Fibroblast of upper back skin (primary cell): ENCODE results near the gene GNA12.
"Not testable (repeated sequence)": the region's sequence is repeated elsewhere in the genome, so short reads cannot be mapped to it uniquely, and the experiment has no call there.

ENCODE experiments used
- DNase-seq: peaks from one replicate; pipeline ENCODE4 v3.0.0-alpha.2; 2013

The GNA12 gene

DNA sequence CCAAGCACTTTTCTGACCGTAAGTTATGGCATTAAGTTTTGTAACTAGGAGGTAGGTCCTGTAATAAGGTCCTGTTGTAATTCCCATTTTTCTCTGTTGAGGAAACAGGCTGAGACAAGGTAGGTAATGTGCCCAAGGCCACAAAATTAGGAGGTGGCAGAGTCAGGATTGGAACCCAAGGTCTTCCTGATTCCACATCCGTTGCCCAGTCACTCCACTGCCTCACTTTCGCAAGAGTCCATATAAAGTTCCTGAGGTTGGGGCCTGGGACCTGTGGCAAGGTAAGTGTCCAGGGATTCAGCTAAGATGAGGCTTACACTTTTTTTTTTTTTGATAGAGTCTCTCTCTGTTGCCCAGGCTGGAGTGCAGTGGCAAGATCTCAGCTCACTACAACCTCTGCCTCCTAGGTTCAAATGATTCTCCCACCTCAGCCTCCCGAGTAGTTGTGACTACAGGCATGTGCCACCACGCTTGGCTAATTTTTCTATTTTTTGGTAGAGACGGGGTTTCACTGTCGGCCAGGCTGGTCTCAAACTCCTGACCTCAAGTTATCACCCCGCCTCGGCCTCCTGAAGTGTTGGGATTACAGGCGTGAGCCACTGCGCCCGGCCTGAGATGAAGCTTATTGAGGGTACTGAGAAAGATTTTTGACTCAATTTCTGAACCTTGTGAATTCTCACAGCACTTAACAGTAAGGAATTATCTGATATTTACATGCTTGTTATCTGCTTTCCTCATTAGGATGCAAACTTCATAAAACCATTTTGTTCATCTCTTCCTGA lies 20.3 kb upstream of the GNA12 start:
- no peak for DNase-seq

DNA sequence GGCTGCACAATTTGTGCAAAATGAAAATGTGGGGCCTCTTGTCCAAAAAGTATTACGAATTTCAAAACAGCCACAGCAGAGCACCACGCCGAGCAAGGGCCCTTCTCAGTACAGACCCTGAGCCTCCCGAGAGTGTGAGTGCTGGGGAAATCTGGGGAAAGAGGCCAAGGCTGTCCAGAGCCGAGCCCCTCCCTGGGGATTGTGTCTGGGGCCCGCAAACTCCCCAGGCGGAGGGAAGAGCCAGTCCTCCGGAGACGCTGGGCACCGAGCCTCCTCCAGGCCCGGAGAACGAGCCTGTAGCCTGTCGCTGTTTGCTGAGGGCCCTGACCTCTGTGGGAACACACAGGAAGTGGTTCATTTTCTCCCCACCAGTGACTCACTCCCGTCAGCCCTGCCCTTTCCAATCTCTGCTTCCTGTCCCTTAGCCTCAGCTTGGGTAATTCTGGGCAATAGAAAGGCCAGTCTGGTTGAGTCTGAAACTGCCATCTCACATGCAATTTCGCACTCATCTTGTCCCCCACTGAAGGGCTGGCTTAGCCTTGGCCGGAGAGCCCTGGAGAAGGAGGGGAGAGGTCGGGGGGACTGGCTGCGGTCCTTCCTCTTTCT lies 19.5 kb upstream of the GNA12 start:
- peak; percentile 95 for DNase-seq

DNA sequence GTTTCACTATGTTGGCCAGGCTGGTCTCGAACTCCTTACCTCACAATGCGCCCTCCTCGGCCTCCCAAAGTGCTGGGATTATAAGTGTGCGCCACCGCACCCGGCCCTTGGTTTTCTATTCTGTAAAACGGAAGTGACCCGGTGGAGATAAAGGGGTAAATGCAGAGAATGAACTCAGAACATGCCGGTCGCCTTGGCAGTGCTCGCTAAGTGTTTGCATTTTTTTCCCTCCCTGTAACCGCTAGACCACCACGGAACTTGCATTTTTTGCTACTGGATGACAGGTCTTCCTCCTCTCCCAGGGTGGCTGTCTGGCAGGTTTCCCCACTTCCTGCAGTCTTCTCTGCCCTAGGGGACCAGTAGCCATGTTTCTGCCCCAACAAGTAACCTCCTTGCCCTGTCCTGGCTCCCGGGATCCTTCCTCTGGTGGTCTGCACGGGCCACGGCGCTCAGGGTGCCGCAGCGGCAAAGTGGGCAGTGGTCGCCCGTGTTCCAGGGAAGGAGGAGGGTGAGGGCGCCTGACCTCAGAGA lies 18.8 kb upstream of the GNA12 start:
- peak; percentile 81 for DNase-seq

- no peak for DNase-seq
Observed at GRCh38 chr7:2861509-2861908, 17.4 kb upstream of the GNA12 start.

GRCh38 chr7:2860627-2861133 lies 16.6 kb upstream of the GNA12 start:
- DNase-seq, result no peak

DNA sequence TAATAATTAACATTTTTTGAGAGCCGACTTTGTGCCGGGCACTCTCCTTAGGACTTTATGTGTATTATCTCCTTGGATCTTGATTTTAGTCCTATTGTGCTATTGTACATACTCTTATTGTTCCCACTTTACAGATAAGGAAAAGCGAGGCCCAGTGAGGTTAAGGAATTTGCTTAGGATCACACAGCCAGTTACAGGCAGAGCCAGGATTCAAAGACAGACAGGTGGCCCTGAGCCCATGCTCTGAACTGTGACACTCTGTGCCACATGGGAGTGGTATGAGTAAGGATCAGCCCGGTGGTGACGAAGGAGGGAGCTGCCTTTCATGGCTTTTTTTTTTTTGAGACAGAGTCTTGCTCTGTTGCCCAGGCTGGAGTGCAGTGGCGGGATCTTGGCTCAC lies 15.8 kb upstream of the GNA12 start:
- no peak for DNase-seq

- DNase-seq, result no peak
Observed at GRCh38 chr7:2858621-2859020, 14.5 kb upstream of the GNA12 start.

- no peak for DNase-seq
Observed at GRCh38 chr7:2856388-2857169, 12.5 kb upstream of the GNA12 start.

- no peak for DNase-seq
Observed at GRCh38 chr7:2855386-2855785, 11.3 kb upstream of the GNA12 start.

DNA sequence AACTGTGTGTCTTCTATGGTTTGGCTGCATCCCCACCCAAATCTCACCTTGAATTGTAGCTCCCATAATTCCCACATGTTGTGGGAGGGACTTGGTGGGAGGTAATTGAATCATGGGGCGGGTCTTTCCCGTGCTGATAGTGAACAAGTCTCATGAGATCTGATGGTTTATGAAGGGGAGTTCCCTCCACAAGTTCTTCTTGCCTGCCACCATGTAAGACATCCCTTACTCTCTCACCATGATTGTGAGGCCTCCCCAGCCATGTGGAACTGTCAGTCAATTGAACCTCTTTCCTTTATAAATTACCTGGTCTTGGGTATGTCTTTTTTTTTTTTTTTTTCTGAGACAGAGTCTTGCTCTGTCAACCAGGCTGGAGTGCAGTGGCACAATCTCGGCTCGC lies 9.4 kb upstream of the GNA12 start:
- not testable (repeated sequence) for DNase-seq

- peak; percentile 16 for DNase-seq
Observed at GRCh38 chr7:2853147-2853546, 9.0 kb upstream of the GNA12 start.

- no peak for DNase-seq
Observed at GRCh38 chr7:2851497-2851896, 7.4 kb upstream of the GNA12 start.

GRCh38 chr7:2849941-2850766 lies 6.0 kb upstream of the GNA12 start:
- DNase-seq, result no peak

GRCh38 chr7:2845034-2845592 lies 1.0 kb upstream of the GNA12 start:
- DNase-seq, result no peak

DNA sequence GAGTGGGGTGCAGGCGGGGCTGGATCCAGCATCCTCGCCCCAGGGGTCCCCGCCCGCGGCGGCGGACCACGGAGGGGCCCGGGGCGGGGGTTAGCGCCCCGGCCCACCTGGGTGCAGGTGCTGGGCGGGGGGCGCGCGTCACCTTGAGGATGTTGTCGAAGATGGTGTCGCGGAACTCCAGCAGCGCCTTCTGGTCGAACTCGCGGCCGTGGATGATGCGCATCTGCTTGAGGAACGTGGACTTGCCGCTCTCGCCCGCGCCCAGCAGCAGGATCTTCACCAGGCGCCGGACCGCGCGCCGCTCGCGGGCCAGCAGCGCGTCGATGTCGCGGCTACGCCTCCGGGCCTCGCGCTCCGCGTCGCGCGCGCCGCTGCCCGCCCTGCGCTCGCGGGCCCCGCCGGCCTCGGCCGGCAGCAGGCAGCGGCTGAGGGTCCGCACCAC lies 376 bp downstream of the GNA12 start:
- no peak for DNase-seq

GRCh38 chr7:2843191-2843685 lies 870 bp downstream of the GNA12 start:
- DNase-seq, result no peak

DNA sequence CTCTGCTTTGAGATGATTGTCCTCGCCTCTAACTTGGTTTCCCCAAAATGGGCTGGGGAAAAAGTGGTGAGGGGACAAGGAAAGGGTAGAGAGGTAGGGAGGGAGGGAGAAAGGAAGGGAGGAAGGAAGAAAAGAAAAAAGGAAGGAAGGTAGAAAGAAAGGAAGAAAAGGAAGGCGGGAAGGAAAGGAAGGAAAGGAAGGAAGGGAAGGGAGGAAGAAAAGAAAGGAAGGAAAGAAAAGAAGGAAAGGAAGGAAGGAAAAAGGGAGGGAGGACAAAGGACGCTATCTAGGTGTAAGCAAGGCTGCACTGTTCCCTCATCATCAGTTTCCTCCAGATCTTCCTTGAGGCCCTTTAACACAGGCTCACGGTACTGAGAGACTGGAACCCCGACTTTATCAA lies 2.2 kb downstream of the GNA12 start:
- no peak for DNase-seq

GRCh38 chr7:2840458-2840857 lies 3.6 kb downstream of the GNA12 start:
- DNase-seq, result no peak

GRCh38 chr7:2838873-2839578 lies 5.1 kb downstream of the GNA12 start:
- peak; percentile 49 for DNase-seq

GRCh38 chr7:2838451-2838850 lies 5.7 kb downstream of the GNA12 start:
- DNase-seq, result no peak

GRCh38 chr7:2837496-2837895 lies 6.6 kb downstream of the GNA12 start:
- peak; percentile 44 for DNase-seq
